Neural cell (in vitro differentiated cells): ENCODE results near the gene SYCN.

Source experiments
- CTCF ChIP-seq: fragments of 450-650 bp; IDR thresholded peaks from 2 replicates; pipeline ENCODE4 v1.5.1; 2014; ENCODE audit warnings: antibody characterized with exemption, mild to moderate bottlenecking, moderate library complexity; ENCODE audit not compliant: poor library complexity, severe bottlenecking
- EZH2 ChIP-seq: fragments of 200-600, 300-800 bp; shearing (Covaris generic), sonication (generic); IDR thresholded peaks from 2 replicates; pipeline ENCODE4 v1.6.1; 2014; ENCODE audit warnings: antibody characterized with exemption, low read length, borderline replicate concordance, mild to moderate bottlenecking; ENCODE audit not compliant: insufficient read depth, poor library complexity, severe bottlenecking
- MXI1 ChIP-seq: fragments of 450-650 bp; conservative IDR thresholded peaks from 2 replicates; pipeline ENCODE4 v1.6.1; 2014; ENCODE audit warnings: antibody characterized with exemption, mild to moderate bottlenecking; ENCODE audit not compliant: poor library complexity, severe bottlenecking
- REST ChIP-seq: IDR thresholded peaks from 2 replicates; pipeline ENCODE4 v1.6.1; 2012; ENCODE audit warnings: borderline replicate concordance

- TF ChIP-seq REST (no peak), CTCF (no peak), MXI1 (no peak), EZH2 (no peak)
These were observed 8.3 kb upstream of the SYCN start for GRCh38 chr19:39212375-39212742.
